ENCODE results near the gene RGL3.
"Not testable (repeated sequence)": the region's sequence is repeated elsewhere in the genome, so short reads cannot be mapped to it uniquely, and the experiment has no call there.

The RGL3 gene

GRCh38 chr19:11356676-11357550, 62.2 kb downstream of the RGL3 start:
- DNase-seq, result peak; percentile 23

DNA sequence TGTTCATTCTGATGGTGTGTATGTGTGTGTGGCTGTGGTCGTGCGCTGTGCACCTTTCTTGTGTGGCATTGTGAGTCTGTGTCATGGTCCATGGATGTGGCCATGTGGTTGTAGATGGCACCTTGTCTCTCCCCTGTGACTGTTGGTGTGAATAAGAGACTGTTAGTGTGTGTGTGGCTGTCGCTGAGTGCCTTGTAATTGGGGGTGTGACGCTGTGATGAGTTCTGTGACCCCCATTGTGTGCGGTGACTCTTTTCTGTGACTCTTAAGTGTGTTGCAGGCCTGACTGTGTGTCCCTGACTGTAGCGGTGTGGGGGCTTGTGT, 63.1 kb downstream of the RGL3 start:
- no peak for DNase-seq

GRCh38 chr19:11355160-11356073, 63.7 kb downstream of the RGL3 start, which contains the start of gene PLPPR2:
PLPPR2 (plus strand) TSS chr19:11355432; CDS start chr19:11357674, 2,242 bp downstream.
- peak; percentile 96 for DNase-seq

DNA sequence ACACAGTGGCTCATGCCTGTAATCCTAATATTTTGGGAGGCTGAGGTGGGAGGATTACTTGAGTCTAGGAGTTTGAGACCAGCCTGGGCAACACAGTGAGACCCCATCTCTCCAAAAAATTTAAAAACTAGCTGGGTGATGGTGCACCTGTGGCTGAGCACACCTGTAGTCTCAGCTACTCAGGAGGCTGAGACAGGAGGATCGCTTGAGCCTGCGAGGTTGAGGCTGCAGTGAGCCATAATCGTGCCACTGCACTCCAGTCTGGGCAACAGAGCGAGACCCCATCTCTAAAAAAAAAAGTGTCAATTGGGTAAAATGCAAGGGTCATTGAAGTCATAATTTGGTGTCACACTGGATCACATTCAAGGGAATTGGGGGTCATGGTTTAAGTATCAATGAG, 65.0 kb downstream of the RGL3 start:
- not testable (repeated sequence) for DNase-seq

DNA sequence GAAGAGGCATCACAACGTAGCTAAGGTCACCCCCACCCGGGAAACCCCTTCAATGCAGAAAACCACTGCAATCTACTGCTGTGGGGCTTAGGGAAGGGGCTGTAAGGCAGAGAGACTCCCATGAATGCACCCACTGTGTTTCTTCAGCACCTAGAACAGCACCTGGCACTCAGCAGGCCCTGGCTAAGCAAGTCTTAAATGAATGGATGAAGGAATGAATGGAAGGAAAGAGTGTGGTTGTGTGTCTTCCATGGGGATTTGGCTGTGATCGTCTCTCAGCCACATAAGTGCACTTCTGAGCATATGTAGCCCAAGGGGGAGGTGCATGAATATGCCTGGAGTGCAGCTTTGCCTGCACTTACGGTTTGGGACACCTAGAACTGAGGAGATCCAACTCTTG, 69.9 kb downstream of the RGL3 start:
- no peak for DNase-seq

GRCh38 chr19:11347546-11348039, 71.5 kb downstream of the RGL3 start:
- peak; percentile 32 for DNase-seq

DNA sequence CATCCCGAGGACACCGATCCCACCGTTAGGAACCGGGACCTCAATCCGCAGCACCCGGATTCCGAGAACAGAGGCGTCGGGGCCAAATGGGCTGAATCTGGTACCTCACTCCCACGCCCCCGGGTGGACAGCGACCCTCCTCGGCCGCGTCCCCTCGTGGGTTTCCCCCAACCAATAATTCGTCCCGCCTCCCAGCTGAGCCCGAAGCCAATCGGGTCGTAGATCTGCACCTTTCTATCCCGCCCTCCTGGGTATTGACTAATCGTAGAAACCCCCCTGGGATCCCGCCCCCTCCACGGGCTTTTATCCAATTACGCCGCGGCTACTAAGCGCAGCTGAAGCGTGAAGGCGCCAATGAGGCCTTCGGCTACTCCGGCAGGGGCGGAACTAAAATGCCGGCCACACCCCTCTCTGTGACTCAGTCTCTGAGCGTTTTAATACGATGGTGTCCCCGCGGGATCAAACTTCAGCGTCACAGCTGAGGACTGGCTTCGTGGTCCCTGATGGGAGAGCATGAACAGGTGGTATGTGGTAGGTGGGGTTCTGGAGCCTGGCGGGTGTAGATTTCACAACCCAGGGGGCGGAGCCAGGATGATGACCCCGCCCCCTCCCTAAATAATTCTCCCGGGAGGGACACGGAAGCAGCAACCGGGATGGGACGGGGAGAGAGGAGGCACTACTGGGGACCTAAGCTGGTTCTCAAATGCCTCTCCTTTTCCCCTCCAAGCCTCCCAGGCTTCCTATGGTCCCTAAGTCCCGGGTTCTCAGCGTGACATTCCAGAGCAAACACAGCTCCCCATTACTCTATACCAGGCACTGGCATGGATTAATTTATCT, 72.8 kb downstream of the RGL3 start, which contains the start of the genes CCDC159 and TMEM205:
Gene CCDC159 (plus strand): TSS at position 416 of the 837 bp plus-strand sequence. CDS start 88 bp downstream, at position 504.
Gene TMEM205 (minus strand): TSS at position 165 of the 837 bp plus-strand sequence. CDS start 649 bp downstream, outside the sequence.
- peak; percentile 100 for DNase-seq

DNA sequence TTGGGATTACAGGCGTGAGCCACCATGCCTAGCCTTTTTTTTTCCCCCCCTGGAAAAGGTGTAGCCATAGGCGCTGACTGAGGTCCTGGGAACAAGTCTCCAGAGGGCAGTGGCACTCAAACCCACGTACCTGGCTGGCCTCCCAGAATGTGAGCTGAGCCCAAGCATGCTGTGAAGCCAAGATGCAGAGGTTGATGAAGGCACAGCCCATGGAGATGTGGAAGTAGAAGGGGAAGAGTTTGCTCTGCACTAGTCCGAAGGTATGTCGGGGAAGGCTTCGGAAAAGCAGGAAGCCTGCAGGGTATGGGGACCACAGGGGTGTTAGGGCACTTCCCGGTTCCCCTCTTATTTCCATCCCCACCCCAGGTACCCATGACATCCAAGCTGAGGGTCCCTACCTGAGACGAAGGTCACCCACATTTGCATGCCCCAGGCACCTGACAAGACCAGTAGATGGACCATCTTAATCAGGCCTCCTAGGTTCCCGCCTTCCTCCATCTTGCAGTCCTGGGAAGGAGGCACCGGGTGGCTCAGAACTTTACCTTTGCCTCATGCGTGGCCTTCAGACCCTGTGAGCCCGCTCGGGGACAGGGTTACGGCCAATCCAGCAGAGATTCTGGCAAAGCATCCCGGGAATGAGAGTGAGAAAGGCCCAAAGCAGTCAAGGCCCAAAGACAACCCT, 73.9 kb downstream of the RGL3 start:
- DNase-seq, result peak; percentile 53

Data from NCI-H69 (cell line).